Measurements from ENCODE around the gene ALDOC.

DNA sequence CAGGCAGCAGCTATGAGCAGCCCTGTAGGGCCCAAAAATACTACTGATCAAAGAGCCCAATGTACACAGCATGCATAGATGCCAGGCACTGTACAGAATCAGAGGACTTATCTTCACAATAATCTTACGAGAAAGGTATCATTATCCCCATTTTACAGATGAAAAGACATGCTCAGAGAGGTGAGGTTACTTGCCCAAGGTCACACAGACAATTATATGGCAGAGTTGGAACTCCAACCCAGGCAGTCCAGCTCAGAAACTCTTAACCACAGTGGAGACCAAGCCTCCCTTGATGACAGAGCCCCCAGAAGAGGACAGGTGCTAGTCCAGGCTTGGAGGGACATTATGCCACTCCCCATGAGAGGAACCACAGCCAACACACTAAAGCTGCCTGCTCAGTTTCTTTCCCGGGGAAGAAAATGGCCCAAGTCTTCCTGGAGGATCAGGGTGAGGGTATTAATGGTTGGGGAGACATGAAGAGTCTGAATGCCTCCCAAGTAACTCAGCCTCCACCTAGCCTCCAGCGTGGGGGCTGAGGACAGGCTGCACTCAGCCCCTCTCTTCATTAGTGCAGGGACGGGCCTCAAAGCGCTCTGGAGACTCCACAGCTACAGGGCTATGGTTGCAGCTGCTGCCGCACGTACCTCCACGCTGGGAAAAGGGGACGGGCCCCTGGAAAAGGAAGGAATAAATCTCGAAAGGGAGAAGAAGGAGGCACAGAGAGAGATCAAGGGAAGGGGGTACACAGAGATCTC is 25.1 kb downstream of the ALDOC start:
- TF ChIP-seq JUND (IDR thresholded peaks at IDR 0.05) (no peak), SP1 (IDR thresholded peaks at IDR 0.05) (no peak)
- TF ChIP-seq, protein P1, sequence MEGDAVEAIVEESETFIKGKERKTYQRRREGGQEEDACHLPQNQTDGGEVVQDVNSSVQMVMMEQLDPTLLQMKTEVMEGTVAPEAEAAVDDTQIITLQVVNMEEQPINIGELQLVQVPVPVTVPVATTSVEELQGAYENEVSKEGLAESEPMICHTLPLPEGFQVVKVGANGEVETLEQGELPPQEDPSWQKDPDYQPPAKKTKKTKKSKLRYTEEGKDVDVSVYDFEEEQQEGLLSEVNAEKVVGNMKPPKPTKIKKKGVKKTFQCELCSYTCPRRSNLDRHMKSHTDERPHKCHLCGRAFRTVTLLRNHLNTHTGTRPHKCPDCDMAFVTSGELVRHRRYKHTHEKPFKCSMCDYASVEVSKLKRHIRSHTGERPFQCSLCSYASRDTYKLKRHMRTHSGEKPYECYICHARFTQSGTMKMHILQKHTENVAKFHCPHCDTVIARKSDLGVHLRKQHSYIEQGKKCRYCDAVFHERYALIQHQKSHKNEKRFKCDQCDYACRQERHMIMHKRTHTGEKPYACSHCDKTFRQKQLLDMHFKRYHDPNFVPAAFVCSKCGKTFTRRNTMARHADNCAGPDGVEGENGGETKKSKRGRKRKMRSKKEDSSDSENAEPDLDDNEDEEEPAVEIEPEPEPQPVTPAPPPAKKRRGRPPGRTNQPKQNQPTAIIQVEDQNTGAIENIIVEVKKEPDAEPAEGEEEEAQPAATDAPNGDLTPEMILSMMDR (IDR thresholded peaks at IDR 0.05; ENCODE audit: low read depth, low read length, missing input control), result no peak
- TF ChIP-seq, protein P2, sequence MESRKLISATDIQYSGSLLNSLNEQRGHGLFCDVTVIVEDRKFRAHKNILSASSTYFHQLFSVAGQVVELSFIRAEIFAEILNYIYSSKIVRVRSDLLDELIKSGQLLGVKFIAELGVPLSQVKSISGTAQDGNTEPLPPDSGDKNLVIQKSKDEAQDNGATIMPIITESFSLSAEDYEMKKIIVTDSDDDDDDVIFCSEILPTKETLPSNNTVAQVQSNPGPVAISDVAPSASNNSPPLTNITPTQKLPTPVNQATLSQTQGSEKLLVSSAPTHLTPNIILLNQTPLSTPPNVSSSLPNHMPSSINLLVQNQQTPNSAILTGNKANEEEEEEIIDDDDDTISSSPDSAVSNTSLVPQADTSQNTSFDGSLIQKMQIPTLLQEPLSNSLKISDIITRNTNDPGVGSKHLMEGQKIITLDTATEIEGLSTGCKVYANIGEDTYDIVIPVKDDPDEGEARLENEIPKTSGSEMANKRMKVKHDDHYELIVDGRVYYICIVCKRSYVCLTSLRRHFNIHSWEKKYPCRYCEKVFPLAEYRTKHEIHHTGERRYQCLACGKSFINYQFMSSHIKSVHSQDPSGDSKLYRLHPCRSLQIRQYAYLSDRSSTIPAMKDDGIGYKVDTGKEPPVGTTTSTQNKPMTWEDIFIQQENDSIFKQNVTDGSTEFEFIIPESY (IDR thresholded peaks at IDR 0.05), result no peak
- TF ChIP-seq, protein P3, sequence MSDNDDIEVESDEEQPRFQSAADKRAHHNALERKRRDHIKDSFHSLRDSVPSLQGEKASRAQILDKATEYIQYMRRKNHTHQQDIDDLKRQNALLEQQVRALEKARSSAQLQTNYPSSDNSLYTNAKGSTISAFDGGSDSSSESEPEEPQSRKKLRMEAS (IDR thresholded peaks at IDR 0.05), result no peak

Measured in liver (tissue), 3 donors.